Spleen (tissue), 7 donors: ENCODE data around the gene PCBD2.

Experiments used
- POLR2A ChIP-seq, 3 donors: fragments of 450-650 bp; IDR thresholded peaks; one replicate each; pipeline ENCODE4 v1.5.1; 2017; ENCODE audit warnings: antibody characterized with exemption in 3 of 3, mild to moderate bottlenecking in 1 of 3
- TF ChIP-seq, protein P1 (sequence below), 11 experiments: fragments of 200-600 bp in 7 of 11; fragments of 450-650 bp in 4 of 11; sonication (generic) in 4 of 11; IDR thresholded peaks in 8 of 11; conservative IDR thresholded peaks in 3 of 11; 1 replicate in 7 of 11; 2 replicates in 4 of 11; pipeline versions ENCODE4 v1.4.0 to v1.8.0; 2016 to 2021; ENCODE audit warnings: antibody characterized with exemption in 11 of 11, inconsistent platforms in 4 of 11, mild to moderate bottlenecking in 1 of 11
- donor health status: DM: no; HTN: no; CAD: no; lungs with moderate emphysema.
- donor health status: DM: no; HTN: no; CAD: no.
- donor health status: DM: no; HTN: no; CAD: no.

DNA sequence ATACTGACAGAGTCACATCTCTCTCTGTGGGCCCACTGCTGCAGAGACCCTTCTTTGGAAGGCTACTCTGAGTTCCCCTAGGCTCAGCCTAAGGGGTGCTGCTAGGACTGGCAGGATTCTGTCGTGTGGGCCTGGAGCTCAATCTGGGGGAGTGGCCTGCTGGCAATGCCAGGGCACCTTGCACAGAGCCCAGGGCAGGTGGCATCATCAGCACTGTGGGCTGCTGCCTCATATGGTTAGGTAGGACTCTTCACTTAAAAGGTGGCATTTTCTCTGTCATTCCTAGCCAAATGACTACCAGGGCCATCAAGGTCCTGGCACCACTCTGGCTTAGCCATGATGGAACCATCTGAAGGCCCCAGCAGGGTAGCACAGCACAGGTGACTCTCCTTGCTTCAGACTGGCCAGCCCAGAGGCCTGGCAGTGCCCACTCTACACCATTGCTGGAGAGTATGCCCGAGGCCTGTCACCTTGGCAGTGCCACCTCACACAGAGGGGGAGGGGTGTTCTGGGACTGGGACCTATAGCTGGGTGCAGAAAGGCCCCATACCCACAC lies 107.2 kb downstream of the PCBD2 start:
- TF ChIP-seq, protein P1, sequence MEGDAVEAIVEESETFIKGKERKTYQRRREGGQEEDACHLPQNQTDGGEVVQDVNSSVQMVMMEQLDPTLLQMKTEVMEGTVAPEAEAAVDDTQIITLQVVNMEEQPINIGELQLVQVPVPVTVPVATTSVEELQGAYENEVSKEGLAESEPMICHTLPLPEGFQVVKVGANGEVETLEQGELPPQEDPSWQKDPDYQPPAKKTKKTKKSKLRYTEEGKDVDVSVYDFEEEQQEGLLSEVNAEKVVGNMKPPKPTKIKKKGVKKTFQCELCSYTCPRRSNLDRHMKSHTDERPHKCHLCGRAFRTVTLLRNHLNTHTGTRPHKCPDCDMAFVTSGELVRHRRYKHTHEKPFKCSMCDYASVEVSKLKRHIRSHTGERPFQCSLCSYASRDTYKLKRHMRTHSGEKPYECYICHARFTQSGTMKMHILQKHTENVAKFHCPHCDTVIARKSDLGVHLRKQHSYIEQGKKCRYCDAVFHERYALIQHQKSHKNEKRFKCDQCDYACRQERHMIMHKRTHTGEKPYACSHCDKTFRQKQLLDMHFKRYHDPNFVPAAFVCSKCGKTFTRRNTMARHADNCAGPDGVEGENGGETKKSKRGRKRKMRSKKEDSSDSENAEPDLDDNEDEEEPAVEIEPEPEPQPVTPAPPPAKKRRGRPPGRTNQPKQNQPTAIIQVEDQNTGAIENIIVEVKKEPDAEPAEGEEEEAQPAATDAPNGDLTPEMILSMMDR (IDR thresholded peaks at IDR 0.05 in 8 of 11, conservative IDR thresholded peaks at IDR 0.05 in 3 of 11), result no peak
- no peak for TF ChIP-seq POLR2A (IDR thresholded peaks at IDR 0.05)
